Thyroid gland (tissue), 4 donors: Measurements from ENCODE around the gene PLXNC1.

Source experiments
- CTCF ChIP-seq, 6 experiments: fragments of 200-600 bp in 3 of 6; fragments of 450-650 bp in 3 of 6; sonication (generic) in 3 of 6; IDR thresholded peaks; one replicate each; pipeline ENCODE4 v1.5.1; 2016 to 2019; ENCODE audit warnings: antibody characterized with exemption in 6 of 6, mild to moderate bottlenecking in 2 of 6, inconsistent platforms in 1 of 6, moderate library complexity in 1 of 6
- POLR2A ChIP-seq, 2 donors: fragments of 450-650 bp; IDR thresholded peaks; one replicate each; pipeline ENCODE4 v1.6.1; 2017; ENCODE audit warnings: antibody characterized with exemption in 2 of 2, mild to moderate bottlenecking in 2 of 2, moderate library complexity in 1 of 2

- TF ChIP-seq CTCF (IDR thresholded peaks at IDR 0.05) (no peak), POLR2A (IDR thresholded peaks at IDR 0.05) (no peak)
These were observed 52.3 kb downstream of the PLXNC1 start for GRCh38 chr12:94200695-94201094.
